Midbrain (tissue), 1 donor: Measurements from ENCODE around the gene ZNF132.
A peak's percentile ranks its signal among the peaks of the same experiment; 100 is the strongest.
"Not testable (repeated sequence)": the region's sequence is repeated elsewhere in the genome, so short reads cannot be mapped to it uniquely, and the experiment has no call there.

Experiments
- DNase-seq: peaks from one replicate; lab custom pipeline; 2025; lab: John Stamatoyannopoulos, UW

ZNF132 gene

DNA sequence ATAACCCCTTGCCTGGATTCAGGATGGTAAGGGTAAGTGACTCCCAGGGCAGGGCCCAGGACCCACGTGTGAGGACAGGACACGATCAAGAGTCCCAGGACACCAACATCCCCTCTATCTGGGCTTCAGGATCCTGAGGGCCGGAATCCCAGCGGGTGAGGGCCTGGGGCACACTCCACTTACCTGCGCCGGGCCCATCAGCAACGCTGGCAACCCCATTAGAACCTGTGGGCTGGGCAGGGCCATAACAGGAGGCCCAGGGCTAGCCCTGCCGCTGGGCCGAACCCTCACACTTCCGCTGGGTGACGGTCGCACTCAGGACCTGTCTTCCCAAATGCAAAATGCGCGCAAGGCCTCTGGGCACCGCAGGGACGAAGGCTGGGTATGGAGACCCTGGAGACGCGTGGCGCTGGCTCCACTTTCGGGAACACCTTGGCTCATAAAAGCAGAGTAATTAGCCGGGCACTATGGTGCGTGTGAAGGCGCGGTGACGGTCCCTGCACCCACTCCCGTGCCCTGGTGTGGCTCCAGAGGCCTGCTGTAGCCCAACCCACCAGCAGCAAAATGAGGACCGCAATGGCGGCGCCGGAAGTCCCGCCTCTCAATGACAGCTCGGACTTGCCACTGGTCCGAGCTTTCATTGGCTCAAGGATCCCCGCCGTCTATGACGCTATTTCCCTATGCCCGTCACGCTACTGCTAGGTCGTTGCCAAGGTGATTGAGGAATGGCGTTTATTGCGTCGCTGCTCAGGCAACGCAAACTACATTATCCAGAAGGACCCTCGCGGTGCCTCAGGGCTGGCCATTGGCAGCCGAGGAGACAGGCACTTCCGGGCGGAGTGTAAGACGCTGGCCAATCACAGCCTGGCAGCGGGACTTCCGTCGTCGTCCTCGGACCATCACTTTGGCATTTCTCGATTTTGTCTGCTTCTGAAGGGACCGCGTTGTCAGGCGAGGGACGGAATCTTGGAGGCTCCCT, at the start of gene ZNF132:
Gene ZNF132 (minus strand): TSS at position 578 of the 979 bp plus-strand sequence. CDS start 332 bp downstream, at position 246.
- peak; percentile 100 for DNase-seq

- DNase-seq: not testable (repeated sequence)
Observed at GRCh38 chr19:58484349-58484748, 44.4 kb upstream of the ZNF132 start.

- no peak for DNase-seq
Observed at GRCh38 chr19:58483776-58484175, 43.8 kb upstream of the ZNF132 start.

DNA sequence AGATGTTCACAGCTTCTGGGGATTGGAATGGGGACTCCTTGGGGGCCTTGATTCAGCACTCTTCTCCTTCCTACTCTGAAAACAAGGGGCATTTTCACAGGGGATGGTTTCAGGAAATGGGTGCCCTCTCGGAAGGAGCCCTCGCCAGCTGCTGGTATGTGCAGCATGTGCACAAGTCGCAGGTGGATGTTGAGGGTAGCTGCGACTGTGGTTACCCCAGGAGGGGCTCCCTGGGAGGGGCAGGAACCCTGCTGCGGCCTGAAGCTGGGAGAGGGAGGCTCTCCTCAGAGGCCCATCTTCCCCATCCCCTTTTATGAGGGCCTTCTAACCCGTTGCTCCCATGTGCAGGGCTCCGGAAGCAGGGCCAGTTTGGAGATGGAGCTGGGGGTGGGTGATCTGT, 42.4 kb upstream of the ZNF132 start:
- DNase-seq: no peak

DNA sequence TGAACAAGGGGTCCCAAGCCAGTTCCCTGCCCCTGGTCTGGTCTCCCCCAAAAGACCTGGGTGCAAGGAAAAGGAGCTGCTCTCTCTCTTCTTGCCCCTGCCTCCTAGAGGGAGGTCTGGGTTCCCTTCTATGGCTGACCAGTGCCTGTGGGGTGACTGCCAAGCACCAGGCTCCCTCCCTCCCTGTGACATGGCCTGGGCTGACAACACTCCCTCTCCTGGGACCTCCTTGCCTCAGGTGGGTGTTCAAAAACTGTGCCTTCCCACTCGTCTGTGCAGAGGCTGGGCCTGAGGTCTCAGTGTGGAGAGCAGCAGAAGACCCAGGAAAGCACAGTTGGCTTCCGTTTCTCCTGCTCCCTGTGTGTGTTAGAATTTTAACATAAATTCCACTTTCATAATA, 40.9 kb upstream of the ZNF132 start:
- DNase-seq: no peak

DNA sequence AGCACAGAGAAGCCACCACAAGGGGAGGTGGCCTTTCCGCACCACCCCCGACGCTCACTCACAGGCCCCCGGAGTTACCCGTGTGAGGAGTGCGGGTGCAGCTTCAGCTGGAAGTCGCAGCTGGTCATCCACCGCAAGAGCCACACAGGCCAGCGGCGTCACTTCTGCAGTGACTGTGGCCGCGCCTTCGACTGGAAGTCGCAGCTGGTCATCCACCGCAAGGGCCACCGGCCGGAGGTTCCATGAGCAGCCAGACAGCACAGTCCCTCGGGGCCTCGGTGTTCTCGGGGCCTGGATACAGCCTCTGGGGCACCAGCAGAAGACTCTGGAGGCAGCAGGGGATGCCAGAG, 40.5 kb upstream of the ZNF132 start:
- DNase-seq: no peak

GRCh38 chr19:58479736-58480480, 40.0 kb upstream of the ZNF132 start:
- no peak for DNase-seq

DNA sequence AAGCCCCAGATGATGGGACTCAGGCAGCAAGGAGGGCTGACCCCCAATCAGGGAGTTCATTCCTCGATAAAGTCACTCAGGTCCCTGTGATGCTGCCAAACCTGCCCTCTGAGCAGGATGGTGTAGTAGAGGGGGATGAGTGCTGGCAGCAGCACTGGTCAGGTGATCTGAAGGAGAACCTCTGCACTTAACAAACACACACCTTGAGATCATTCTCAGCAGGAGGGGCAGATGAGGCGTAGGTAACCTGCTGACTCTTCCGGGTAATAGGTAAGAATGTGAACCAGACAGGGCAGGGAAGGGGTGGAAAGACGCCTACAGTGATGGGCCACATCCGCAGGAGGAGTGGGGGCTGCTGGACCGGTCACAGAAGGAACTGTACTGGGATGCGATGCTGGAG, 39.4 kb upstream of the ZNF132 start:
- DNase-seq: no peak

DNA sequence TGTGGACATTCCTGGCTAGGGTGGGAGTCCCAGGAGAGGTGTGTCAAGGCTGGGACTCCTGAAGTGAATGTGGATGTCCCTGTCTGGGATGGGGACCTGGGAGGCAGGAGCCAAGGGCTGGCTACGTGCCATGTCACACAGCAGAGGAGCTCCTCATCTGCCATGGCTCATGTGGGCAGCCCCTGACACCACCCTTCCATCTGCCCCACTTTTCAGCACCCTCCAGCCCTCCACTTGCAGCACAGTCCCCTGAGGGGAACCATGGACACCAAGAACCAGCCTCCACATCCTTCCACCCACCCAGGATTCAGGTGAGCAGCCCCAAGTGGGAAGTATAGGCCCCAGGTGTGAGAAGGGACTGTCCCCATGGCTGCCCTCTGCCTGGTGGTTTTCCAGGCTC, 37.9 kb upstream of the ZNF132 start:
- DNase-seq: no peak

DNA sequence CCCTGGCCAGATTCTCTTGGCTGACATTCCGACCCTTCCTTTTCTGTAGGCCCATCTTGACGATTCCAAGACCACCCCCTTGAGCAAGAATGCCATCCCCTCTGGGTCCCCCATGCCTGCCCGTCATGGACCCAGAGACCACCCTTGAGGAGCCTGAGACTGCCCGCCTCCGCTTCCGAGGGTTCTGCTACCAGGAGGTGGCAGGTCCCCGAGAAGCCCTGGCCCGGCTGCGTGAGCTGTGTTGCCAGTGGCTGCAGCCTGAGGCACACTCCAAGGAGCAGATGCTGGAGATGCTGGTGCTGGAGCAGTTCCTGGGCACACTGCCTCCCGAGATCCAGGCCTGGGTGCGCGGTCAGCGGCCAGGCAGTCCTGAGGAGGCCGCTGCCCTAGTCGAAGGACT, 37.2 kb upstream of the ZNF132 start:
- no peak for DNase-seq

GRCh38 chr19:58476498-58477015, 36.6 kb upstream of the ZNF132 start:
- no peak for DNase-seq

DNA sequence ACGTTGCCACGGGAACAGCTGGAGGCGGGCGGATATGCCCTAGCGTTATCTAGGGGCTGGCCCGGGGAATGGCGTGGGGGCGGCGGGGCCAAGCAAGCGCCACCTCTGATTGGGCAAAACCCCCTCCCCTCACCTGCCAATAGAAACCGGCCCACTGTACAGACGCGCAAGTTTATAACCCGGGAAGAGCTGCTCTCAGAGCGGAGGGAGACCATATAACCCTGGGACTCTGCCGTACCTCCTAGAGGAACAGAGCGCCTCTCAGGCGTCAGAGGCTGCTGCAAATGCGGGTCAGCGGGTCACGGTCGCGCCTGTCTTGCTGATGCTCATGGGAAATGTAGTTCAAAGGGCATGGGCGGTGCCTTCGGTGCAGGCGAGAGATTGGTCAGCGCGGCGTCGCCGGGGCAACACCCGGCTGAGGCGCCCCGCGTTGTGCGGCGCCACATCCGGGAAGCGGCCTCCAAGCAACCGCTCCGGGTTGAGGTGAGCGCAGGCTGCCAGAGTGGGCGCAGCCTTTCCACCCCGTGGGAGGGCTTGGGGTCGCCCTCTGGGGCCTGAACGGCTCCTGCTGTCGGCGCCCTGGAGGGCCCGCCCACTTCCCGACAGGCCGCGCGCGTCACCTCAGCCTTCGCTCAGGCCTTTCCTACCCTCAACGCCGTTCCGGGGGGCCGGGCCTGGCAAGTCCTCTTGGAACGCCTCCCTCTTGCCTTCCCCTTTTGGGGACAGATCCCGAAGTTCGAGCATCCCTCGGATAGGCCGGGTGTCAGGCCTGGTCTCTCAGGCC, 36.0 kb upstream of the ZNF132 start, which contains the start of gene ZNF446:
Gene ZNF446 (plus strand): TSS at position 639 of the 784 bp plus-strand sequence. CDS start 867 bp downstream, outside the sequence.
- DNase-seq: peak; percentile 97

- DNase-seq: no peak
Observed at GRCh38 chr19:58474997-58475713, 35.2 kb upstream of the ZNF132 start.

DNA sequence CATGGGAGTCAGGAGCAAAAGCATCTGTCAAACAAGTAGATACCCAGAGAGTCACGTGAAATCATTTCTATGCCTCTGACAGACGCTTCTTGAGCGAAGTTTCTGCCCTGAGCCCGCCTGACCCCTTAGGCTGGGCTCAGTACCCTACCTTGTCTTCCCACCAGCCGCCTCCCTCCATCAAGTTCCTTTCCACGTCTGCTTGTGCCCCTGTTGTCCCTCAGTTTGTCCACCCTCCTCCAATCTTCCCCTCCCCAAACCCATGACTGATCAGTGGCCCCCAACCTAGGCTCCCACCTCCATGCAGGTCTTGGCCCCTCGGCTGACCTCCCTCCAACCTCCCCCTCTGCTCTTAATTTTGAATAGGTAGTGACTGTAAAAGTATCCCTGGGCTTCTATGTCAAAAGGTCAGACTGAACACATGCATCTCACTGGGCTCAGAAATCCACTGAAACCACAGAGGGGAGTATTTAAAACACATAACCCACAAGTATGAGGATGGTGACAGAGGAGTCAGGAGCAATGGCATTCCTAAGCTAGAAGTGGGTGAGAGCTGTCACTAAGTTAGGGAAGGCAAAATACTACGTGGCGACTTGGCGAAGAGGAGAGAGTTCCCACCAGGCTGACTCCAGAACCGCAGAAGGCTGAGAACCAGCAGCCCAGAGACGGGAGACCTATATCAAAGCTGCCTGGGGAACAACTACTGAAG, 34.5 kb upstream of the ZNF132 start:
- no peak for DNase-seq

DNA sequence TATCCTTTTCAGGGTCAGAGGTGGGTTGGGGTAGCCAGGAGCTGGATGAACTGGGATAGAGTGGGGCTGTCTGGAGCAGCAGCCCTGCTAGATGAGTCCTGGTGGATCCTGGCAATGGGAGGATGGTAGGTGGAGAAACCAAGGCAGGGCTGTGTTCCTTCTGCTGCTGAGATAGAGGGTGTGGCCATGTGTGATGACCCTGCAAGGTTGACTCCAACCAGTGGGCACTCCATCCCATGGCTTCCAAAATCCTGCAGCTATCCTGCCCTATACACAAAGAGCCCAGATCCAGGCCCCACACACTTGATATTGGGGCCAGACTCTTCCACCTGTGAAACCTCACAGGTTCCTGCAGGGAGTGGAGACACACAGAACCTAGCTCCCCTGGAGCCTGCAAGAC, 33.8 kb upstream of the ZNF132 start:
- DNase-seq: no peak

DNA sequence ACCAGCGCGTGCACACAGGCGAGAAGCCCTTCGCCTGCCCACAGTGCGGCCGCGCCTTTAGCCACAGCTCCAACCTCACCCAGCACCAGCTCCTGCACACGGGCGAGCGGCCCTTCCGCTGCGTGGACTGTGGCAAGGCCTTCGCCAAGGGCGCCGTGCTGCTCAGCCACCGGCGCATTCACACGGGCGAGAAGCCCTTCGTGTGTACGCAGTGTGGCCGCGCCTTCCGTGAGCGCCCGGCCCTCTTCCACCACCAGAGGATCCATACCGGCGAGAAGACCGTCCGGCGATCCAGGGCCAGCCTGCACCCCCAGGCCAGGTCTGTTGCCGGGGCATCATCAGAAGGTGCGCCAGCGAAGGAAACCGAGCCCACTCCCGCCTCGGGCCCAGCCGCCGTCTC, 31.8 kb upstream of the ZNF132 start:
- no peak for DNase-seq

GRCh38 chr19:58470837-58471543, 31.0 kb upstream of the ZNF132 start:
- not testable (repeated sequence) for DNase-seq

DNA sequence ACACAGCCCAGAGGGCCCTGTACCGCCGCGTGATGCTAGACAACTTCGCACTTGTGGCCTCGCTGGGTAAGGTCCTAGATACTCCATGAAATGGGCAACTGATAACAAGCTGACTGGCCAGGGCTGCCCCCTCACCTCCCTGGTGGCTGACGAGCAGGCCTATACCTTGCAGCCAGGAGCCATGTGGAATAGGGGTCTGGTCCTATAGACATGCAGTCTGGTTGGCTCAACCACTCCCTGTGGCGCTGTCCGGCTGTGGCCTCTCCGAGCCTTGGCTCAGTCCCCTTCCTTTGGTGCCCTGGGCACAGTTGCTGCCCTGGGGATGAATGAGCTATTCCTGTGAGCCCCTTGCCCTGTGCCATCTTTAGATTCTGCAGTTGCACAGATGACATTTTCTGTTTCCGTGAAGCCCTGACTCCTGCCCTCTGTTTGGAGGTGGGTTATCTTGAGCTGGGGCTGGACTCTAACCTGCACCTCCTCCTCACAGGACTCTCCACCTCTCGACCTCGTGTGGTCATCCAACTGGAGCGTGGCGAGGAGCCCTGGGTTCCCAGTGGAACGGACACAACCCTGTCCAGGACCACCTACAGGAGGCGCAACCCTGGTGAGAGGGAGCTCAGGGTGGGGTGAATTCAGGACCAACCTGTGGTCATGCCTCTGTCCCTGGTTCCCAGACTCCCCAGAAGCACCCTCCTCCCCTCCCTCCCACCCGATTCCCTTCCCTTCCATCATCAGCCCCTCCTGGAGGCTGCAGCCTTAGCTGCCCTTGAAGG, 29.5 kb upstream of the ZNF132 start:
- DNase-seq: no peak

DNA sequence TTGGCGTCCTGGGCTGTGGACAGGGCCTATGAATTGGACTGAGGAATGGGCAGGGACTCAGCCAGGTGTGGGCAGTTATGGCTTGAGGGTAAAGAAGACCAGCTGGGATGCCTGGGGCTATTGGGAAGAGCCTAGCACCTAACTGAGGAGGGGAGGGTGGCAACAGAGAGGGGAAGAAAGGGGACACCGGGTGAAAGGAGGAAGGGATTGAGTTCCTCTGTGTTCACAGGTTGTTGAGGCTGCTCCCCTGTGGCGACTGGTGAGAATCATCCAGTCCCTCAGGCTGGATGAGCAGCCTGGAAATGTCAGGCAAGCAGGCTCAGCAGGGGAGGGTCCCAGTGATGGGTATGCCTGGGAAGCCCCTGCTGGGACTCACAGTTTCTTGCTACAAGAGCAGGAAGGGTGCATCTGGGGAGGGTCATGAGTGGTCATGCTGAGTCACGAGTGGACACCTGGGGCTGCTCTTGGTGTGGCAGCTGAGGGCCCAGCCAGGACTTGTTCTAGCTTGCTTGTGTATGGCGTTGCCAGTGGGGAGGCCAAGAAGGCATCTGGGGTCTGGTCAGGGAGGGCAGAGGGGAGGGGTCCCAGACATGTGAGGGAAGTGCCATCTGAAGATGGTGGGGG, 28.4 kb upstream of the ZNF132 start:
- DNase-seq: no peak
